NB4 (cell line): ENCODE data around the gene ANAPC1.
"Not testable (repeated sequence)": the region's sequence is repeated elsewhere in the genome, so short reads cannot be mapped to it uniquely, and the experiment has no call there.

ENCODE experiments used
- DNase-seq: peaks from one replicate; pipeline ENCODE4 v3.0.0; 2010; ENCODE audit warnings: low read depth
- H3K4me3 ChIP-seq: one replicate; pipeline ENCODE4 v1.5.1; 2011; ENCODE audit warnings: mild to moderate bottlenecking, low read depth, low read length, moderate library complexity
- CTCF ChIP-seq: IDR thresholded peaks from one replicate; pipeline ENCODE4 v1.5.1; 2012; ENCODE audit warnings: low read depth, low read length
- MAX ChIP-seq: IDR thresholded peaks from 2 replicates; pipeline ENCODE4 v1.6.1; 2011; ENCODE audit warnings: low read depth, low read length
- MYC ChIP-seq: IDR thresholded peaks from 2 replicates; pipeline ENCODE4 v1.6.1; 2011; ENCODE audit warnings: low read depth, low read length
- POLR2A ChIP-seq: IDR thresholded peaks from 2 replicates; pipeline ENCODE4 v1.6.1; 2011; ENCODE audit warnings: mild to moderate bottlenecking; ENCODE audit not compliant: insufficient read length; ENCODE audit errors: extremely low read depth

ANAPC1 gene

GRCh38 chr2:111917106-111917505 lies 33.1 kb upstream of the ANAPC1 start:
- no peak overlapping the region for H3K4me3 ChIP-seq
- no peak for TF ChIP-seq MYC
- TF ChIP-seq CTCF = no peak
- TF ChIP-seq MAX = no peak
- TF ChIP-seq POLR2A = no peak
- DNase-seq = no peak

DNA sequence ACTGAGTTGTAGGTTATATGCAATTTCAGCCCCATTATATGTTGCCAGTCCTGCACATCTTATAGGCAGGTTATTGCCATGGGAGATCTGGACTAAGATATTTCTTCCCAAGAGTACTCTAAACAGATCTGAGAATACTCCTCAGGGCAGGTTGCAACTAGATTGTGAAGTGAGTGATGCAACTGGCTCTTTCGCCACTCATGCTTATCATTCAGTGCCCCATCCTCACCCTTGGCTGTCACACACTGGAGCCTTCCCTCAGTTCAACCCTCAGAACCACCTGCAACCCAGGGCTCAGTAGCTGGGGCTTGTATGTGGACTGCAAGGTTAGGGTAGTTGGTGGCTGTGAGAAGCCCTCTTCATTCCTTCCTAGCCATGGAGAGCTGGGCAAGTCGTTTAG lies 28.6 kb upstream of the ANAPC1 start:
- no peak overlapping the region for H3K4me3 ChIP-seq
- peak; percentile 74 for DNase-seq
- TF ChIP-seq CTCF (no peak), POLR2A (no peak), MAX (no peak), MYC (no peak)

- DNase-seq, H3K4me3 ChIP-seq: not testable (repeated sequence)
Measured at GRCh38 chr2:111911295-111911977, 27.4 kb upstream of the ANAPC1 start.

DNA sequence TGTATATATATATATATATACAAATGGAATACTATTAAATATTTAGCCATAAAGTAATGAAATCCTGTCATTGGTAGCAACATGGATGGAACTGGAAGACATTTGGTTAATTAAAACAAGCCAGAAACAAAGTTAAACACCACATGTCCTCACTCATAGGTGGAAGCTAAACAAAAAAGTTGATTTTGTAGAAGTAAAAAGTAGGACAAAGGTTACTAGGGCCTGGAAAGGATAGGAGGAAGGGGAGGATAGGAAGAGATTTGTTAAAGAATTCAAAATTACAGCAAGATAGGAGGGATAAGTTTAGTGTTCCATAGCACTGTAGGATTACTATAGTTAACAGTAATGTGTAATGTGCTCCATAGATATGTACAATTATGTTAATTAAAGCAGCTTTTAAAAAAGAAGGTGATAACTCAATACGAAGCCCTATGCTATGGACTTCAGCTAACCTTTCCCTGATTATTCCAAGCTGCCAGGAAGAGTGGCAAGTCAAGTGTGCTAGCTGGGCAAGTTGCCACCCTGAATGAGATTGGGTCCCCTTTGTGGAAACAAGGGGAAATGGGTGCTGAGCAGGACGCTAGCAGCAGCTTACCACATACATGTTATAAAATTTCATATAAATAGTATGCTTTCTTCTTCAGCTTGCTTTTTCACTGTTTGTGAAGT lies 26.8 kb upstream of the ANAPC1 start:
- H3K4me3 ChIP-seq = no peak overlapping the region
- DNase-seq = no peak
- TF ChIP-seq MYC = no peak
- no peak for TF ChIP-seq MAX
- TF ChIP-seq POLR2A = no peak
- TF ChIP-seq CTCF = no peak

DNA sequence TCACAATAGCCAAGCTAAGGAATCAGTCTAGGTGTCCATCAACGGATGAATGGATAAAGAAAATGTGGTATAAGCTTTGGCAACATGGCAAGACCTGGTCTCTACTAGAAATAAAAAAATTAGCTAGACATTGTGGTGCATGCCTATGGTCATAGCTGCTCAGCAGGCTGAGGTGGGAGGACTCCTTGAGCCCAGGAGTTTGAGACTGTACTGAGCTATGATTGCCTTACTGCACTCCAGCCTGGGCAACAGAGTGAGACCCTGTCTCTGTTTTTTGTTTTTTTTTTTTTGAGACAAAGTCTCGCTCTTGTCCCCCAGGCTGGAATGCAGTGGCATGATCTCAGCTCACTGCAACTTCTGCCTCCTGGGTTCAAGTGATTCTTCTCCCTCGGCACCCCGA lies 26.0 kb upstream of the ANAPC1 start:
- H3K4me3 ChIP-seq, DNase-seq: not testable (repeated sequence)

DNA sequence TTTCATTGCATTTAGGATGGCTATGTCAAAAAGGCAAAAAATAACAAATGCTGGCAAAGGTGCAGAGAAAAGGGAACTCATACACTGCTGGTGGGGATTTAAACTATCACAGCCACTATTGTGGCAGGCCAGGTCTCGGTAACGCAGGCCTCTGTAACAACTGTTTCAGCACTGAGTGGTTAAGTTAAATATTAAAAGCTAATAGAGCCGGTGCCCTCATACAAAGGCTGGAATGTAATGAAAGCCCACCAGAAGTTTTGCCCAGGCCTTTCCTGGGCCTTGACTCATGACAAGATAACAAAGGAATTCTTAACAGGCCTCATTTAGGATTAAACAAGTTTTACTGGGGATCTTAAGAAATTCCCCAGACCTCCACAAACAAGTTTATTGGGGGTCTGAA lies 25.1 kb upstream of the ANAPC1 start:
- H3K4me3 ChIP-seq = no peak overlapping the region
- TF ChIP-seq POLR2A (no peak), MYC (no peak), MAX (no peak), CTCF (no peak)

GRCh38 chr2:111908578-111908977 lies 24.6 kb upstream of the ANAPC1 start:
- TF ChIP-seq MYC (no peak), POLR2A (no peak), MAX (no peak), CTCF (no peak)

More for the DNA sequence above, 25.1 kb upstream of the ANAPC1 start:
- DNase-seq = no peak

More at GRCh38 chr2:111908578-111908977, 24.6 kb upstream of the ANAPC1 start:
- DNase-seq = no peak
- no peak overlapping the region for H3K4me3 ChIP-seq
